Fibroblast of villous mesenchyme (primary cell): ENCODE data around the gene OR4S2. TPM values are rescaled to one million over a fixed set of nuclear protein-coding genes. Genes with fewer than 3 reads are reported as not detected.

ENCODE experiments used
- total RNA-seq: library from RNA; depleted of rRNA; stranded (reverse); fragments of >200 nt; gene quantifications from 2 replicates; pipeline ENCODE4 v1.2.3, GENCODE V29; 2012

The OR4S2 gene
- total RNA-seq, 1 donor, result not detected

Other genes with a start within 250 kb of the OR4S2 start
- gene OR4C15, start 93.9 kb upstream of the OR4S2 start, total RNA-seq, result not detected in 2 replicates
- not detected in 2 replicates for gene OR4C16, start 76.2 kb upstream of the OR4S2 start, total RNA-seq
- gene OR4C11, start 40.7 kb upstream of the OR4S2 start, total RNA-seq, result not detected in 2 replicates
- gene OR4P4, start 13.2 kb upstream of the OR4S2 start, total RNA-seq, result not detected in 2 replicates
- gene OR4C6, start 13.9 kb downstream of the OR4S2 start, total RNA-seq, result not detected in 2 replicates
- not detected in 2 replicates for gene OR5D13, start 125.1 kb downstream of the OR4S2 start, total RNA-seq
- not detected in 2 replicates for gene OR5D14, start 147.2 kb downstream of the OR4S2 start, total RNA-seq
- not detected in 2 replicates for gene OR5L1, start 163.0 kb downstream of the OR4S2 start, total RNA-seq
- gene OR5D18, start 171.3 kb downstream of the OR4S2 start, total RNA-seq, result not detected in 2 replicates
- gene OR5L2, start 178.9 kb downstream of the OR4S2 start, total RNA-seq, result not detected in 2 replicates
- not detected in 2 replicates for gene OR5D16, start 190.4 kb downstream of the OR4S2 start, total RNA-seq
- gene TRIM51, start 235.0 kb downstream of the OR4S2 start, total RNA-seq, result not detected in 2 replicates